Osteoblast (primary cell): Measurements from ENCODE around the gene LTA4H. TPM values are rescaled to one million over a fixed set of nuclear protein-coding genes. Genes with fewer than 3 reads are reported as not detected.
A peak's percentile ranks its signal among the peaks of the same experiment; 100 is the strongest.

Experiments used
- DNase-seq: peaks from one replicate; pipeline ENCODE4 v3.0.0; 2011; ENCODE audit warnings: low spot score, mixed read lengths; ENCODE audit not compliant: insufficient read length; ENCODE audit errors: missing footprints
- H2AFZ ChIP-seq: 2 replicates; pipeline ENCODE4 v1.6.0; 2011; ENCODE audit warnings: mild to moderate bottlenecking, low read length
- H3K27ac ChIP-seq: 2 replicates; pipeline ENCODE4 v1.5.1; 2011; ENCODE audit warnings: mild to moderate bottlenecking, low read depth, low read length, moderate library complexity
- H3K27me3 ChIP-seq: 2 replicates; pipeline ENCODE4 v1.6.0; 2012; ENCODE audit warnings: mild to moderate bottlenecking, control low read depth, inconsistent platforms, low read length, moderate library complexity; ENCODE audit not compliant: insufficient read depth
- H3K36me3 ChIP-seq: 2 replicates; pipeline ENCODE4 v1.5.1; 2011; ENCODE audit warnings: mild to moderate bottlenecking, low read length, control low read depth, moderate library complexity; ENCODE audit not compliant: insufficient read depth
- H3K4me1 ChIP-seq: 2 replicates; pipeline ENCODE4 v1.5.1; 2011; ENCODE audit warnings: mild to moderate bottlenecking, low read length, control low read depth, moderate library complexity; ENCODE audit not compliant: insufficient read depth
- H3K4me2 ChIP-seq: 2 replicates; pipeline ENCODE4 v1.6.0; 2011; ENCODE audit warnings: mild to moderate bottlenecking, low read length; ENCODE audit not compliant: insufficient read depth
- H3K4me3 ChIP-seq: fragments of 200-600 bp; sonication (generic); 3 replicates; pipeline ENCODE4 v1.5.1; 2012; ENCODE audit warnings: mild to moderate bottlenecking, low read length, inconsistent platforms; ENCODE audit not compliant: insufficient read depth
- H3K79me2 ChIP-seq: 2 replicates; pipeline ENCODE4 v1.6.0; 2012; ENCODE audit warnings: mild to moderate bottlenecking, low read length, control low read depth, inconsistent platforms; ENCODE audit not compliant: insufficient read depth
- H3K9me3 ChIP-seq: 2 replicates; pipeline ENCODE4 v1.5.1; 2011; ENCODE audit warnings: low read depth, low read length, control low read depth
- H4K20me1 ChIP-seq: 2 replicates; pipeline ENCODE4 v1.6.0; 2012; ENCODE audit warnings: mild to moderate bottlenecking, low read length, control low read depth; ENCODE audit not compliant: insufficient read depth
- CTCF ChIP-seq: IDR thresholded peaks from 2 replicates; pipeline ENCODE4 v1.5.1; 2011; ENCODE audit warnings: mild to moderate bottlenecking, low read depth, low read length, moderate library complexity; ENCODE audit errors: extremely low read depth
- total RNA-seq: library from RNA; depleted of rRNA; stranded (reverse); fragments of >200 nt; gene quantifications from 2 replicates; pipeline ENCODE4 v1.2.3, GENCODE V29; 2012

Gene LTA4H
- total RNA-seq, 1 donor = 73.8 TPM

GRCh38 chr12:96064271-96064670, 28.9 kb upstream of the LTA4H start:
- no peaks in the 10 kb centered on the region for H4K20me1 ChIP-seq
- no peaks in the 10 kb centered on the region for H3K36me3 ChIP-seq
- TF ChIP-seq CTCF = no peak
- DNase-seq = no peak
- H3K79me2 ChIP-seq = no peaks in the 10 kb centered on the region
- no peak overlapping the region for H3K4me3 ChIP-seq
- H3K27me3 ChIP-seq = no peaks in the 10 kb centered on the region
- H2AFZ ChIP-seq = peak overlapping the region; percentile 45
- no peaks in the 10 kb centered on the region for H3K9me3 ChIP-seq
- no peak overlapping the region for H3K4me2 ChIP-seq
- H3K27ac ChIP-seq = no peak overlapping the region
- no peaks in the 10 kb centered on the region for H3K4me1 ChIP-seq

DNA sequence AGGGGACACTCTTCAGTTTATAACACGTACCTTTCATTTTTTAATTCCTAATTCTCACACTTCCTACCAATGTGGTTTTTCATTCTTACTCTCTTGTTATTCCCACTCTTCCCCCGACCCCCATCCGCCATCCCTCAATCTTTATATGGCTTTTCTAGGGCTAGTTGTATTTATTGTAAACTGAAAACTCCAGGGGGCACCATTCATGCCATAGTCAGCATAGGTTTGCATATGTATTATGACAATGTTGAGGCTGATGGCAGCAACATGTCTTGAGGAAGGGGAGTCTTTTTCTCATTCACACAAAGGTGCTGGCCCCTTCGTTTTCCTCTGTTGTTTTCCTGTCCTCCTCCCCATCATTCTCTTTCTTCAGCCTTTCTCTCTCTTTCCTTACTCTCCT, 27.7 kb upstream of the LTA4H start:
- H2AFZ ChIP-seq = no peak overlapping the region
- H3K36me3 ChIP-seq = no peaks in the 10 kb centered on the region
- no peak overlapping the region for H3K4me2 ChIP-seq
- H3K27me3 ChIP-seq = no peaks in the 10 kb centered on the region
- H3K27ac ChIP-seq = no peak overlapping the region
- no peaks in the 10 kb centered on the region for H3K79me2 ChIP-seq
- TF ChIP-seq CTCF = peak; percentile 45
- no peak overlapping the region for H3K4me3 ChIP-seq
- H3K4me1 ChIP-seq = no peaks in the 10 kb centered on the region
- peak; percentile 72 for DNase-seq
- no peaks in the 10 kb centered on the region for H4K20me1 ChIP-seq
- no peaks in the 10 kb centered on the region for H3K9me3 ChIP-seq

- H3K27ac ChIP-seq = no peak overlapping the region
- no peaks in the 10 kb centered on the region for H3K36me3 ChIP-seq
- no peaks in the 10 kb centered on the region for H3K27me3 ChIP-seq
- TF ChIP-seq CTCF = peak; percentile 75
- H3K9me3 ChIP-seq = no peaks in the 10 kb centered on the region
- H3K4me2 ChIP-seq = no peak overlapping the region
- H3K4me1 ChIP-seq = no peaks in the 10 kb centered on the region
- DNase-seq = peak; percentile 86
- H3K79me2 ChIP-seq = no peaks in the 10 kb centered on the region
- no peaks in the 10 kb centered on the region for H4K20me1 ChIP-seq
- H2AFZ ChIP-seq = peak overlapping the region; percentile 74
- H3K4me3 ChIP-seq = no peak overlapping the region
Observed at GRCh38 chr12:96061864-96062453, 26.6 kb upstream of the LTA4H start.

GRCh38 chr12:96061323-96061722, 25.9 kb upstream of the LTA4H start:
- Histone ChIP-seq H3K4me1 (no peaks in the 10 kb centered on the region), H4K20me1 (no peaks in the 10 kb centered on the region), H3K27me3 (no peaks in the 10 kb centered on the region), H3K4me3 (no peak overlapping the region), H2AFZ (no peak overlapping the region), H3K27ac (no peak overlapping the region), H3K4me2 (no peak overlapping the region), H3K36me3 (no peaks in the 10 kb centered on the region), H3K79me2 (no peaks in the 10 kb centered on the region), H3K9me3 (no peaks in the 10 kb centered on the region)
- no peak for TF ChIP-seq CTCF
- peak; percentile 13 for DNase-seq
